Transverse colon (tissue), 4 donors: Measurements from ENCODE around the gene CYGB. TPM values are rescaled to one million over a fixed set of nuclear protein-coding genes. Genes with fewer than 3 reads are reported as not detected.

Experiments
- DNase-seq: peaks from one replicate; pipeline ENCODE4 v3.0.0-alpha.2; 2019
- H3K27ac ChIP-seq, 4 donors: fragments of 200-600 bp; sonication (generic); 2 replicates each; pipeline ENCODE4 v1.5.1; 2016 to 2018; ENCODE audit warnings: inconsistent platforms in 4 of 4
- H3K27me3 ChIP-seq: fragments of 200-600 bp; sonication (generic); 2 replicates; pipeline ENCODE4 v1.5.1; 2017; ENCODE audit warnings: inconsistent platforms
- H3K36me3 ChIP-seq, 4 donors: fragments of 200-600 bp; sonication (generic); 2 replicates each; pipeline ENCODE4 v1.5.1; 2017 to 2019; ENCODE audit warnings: inconsistent platforms in 4 of 4
- H3K4me1 ChIP-seq, 4 donors: fragments of 200-600 bp; sonication (generic); 2 replicates each; pipeline ENCODE4 v1.5.1; 2017 to 2020; ENCODE audit warnings: inconsistent platforms in 4 of 4
- H3K4me3 ChIP-seq, 4 donors: fragments of 200-600 bp; sonication (generic); 1 replicate in 1 of 4; 2 replicates in 3 of 4; pipeline versions ENCODE4 v1.5.1 to v1.6.1; 2017 to 2019; ENCODE audit warnings: inconsistent platforms in 4 of 4
- H3K9me3 ChIP-seq, 2 donors: fragments of 200-600 bp; sonication (generic); 2 replicates each; pipeline ENCODE4 v1.5.1; 2017 to 2019; ENCODE audit warnings: inconsistent platforms in 2 of 2
- CTCF ChIP-seq, 5 experiments: fragments of 200-600 bp in 3 of 5; fragments of 450-650 bp in 2 of 5; sonication (generic) in 3 of 5; IDR thresholded peaks; 1 replicate in 2 of 5; 2 replicates in 3 of 5; pipeline ENCODE4 v1.5.1; 2016 to 2017; ENCODE audit warnings: antibody characterized with exemption in 5 of 5, inconsistent platforms in 3 of 5, mild to moderate bottlenecking in 2 of 5, moderate library complexity in 1 of 5
- EP300 ChIP-seq: sonication (generic); formaldehyde crosslinking; IDR thresholded peaks from one replicate; pipeline ENCODE4 v1.6.1; 2017; ENCODE audit warnings: antibody characterized with exemption, low read depth
- POLR2A ChIP-seq: fragments of 450-650 bp; IDR thresholded peaks from one replicate; pipeline ENCODE4 v1.6.1; 2016; ENCODE audit warnings: antibody characterized with exemption, mild to moderate bottlenecking, moderate library complexity
- POLR2AphosphoS5 ChIP-seq, 3 donors: sonication (generic); formaldehyde crosslinking; IDR thresholded peaks; one replicate each; pipeline ENCODE4 v1.6.1; 2016; ENCODE audit warnings: antibody characterized with exemption in 3 of 3
- WGBS, 2 donors: methylation state at CpG; one replicate each; pipeline ENCODE4 v1.1.5; 2018; ENCODE audit warnings: low coverage in 1 of 2; 5-methylcytosine and 5-hydroxymethylcytosine counted together
- in situ Hi-C, 4 donors: fragments of 200-750 bp; cut with MboI; loops; one replicate each; pipeline versions ENCODE4 v1.15.0 to v1.15.1; 2017; ENCODE audit warnings: low sequenced_read_pairs in 3 of 4, low pct_ligation_motif_present in 1 of 4, low pct_unique_long_range_greater_than_20kb in 1 of 4
- intact Hi-C: fragments of 100-400 bp; cut with DNase I; formaldehyde crosslinking; loops from one replicate; pipeline ENCODE4 v1.15.1; 2023; ENCODE audit warnings: low total_unique reads
- total RNA-seq, 4 donors: library from RNA; depleted of rRNA; stranded (reverse); fragments of >200 nt; gene quantifications; one replicate each; pipeline ENCODE4 v1.1.0, GENCODE V29; 2016

Gene CYGB
- total RNA-seq, 4 donors from 2014 or later = 7.5 to 20.1 (median 11.3) TPM

- Histone ChIP-seq H3K36me3 (no peaks in the 10 kb centered on the region), H3K9me3 (no peaks in the 10 kb centered on the region), H3K4me1 (no peaks in the 10 kb centered on the region), H3K27me3 (no peaks in the 10 kb centered on the region), H3K4me3 (no peak overlapping the region), H3K27ac (peak overlapping the region in 1 of 4 donors; percentile 43)
- TF ChIP-seq POLR2A = no peak
- no peak for TF ChIP-seq EP300
- TF ChIP-seq POLR2AphosphoS5 (IDR thresholded peaks at IDR 0.05) = no peak
- no peak for TF ChIP-seq CTCF (IDR thresholded peaks at IDR 0.05)
- in situ Hi-C loops = no loop called here
- intact Hi-C loops = no loop called here
- 74% methylated on average over 5 of the region's 5 CpGs; no CpG with 5 or more reads in 1 of the 2 donors for WGBS, 2 donors
- DNase-seq = no peak
These were observed 38.1 kb upstream of the CYGB start for GRCh38 chr17:76575570-76575969.

DNA sequence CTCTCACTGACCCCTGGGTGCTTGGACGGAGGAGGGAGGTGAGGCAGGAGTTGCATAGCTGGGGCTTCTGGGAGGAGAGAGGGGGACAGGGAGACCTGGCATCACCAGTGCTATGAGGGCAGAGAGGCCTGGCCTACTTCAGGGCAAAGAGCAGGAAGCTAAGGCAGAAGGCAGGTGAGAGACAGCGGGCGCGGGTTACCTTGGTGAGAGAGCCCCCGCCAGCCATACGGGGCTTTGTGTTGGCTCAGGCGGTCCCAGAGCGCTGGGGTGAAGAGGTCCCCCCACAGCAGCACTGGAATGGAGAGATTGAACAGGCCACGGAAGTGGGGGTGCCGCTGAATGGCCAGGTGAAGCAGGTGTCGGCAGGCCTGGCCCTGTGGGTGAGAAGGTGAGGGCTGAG, 36.7 kb upstream of the CYGB start:
- Histone ChIP-seq H3K4me3 (no peak overlapping the region), H3K9me3 (no peaks in the 10 kb centered on the region), H3K4me1 (no peaks in the 10 kb centered on the region), H3K27me3 (no peaks in the 10 kb centered on the region), H3K27ac (peak overlapping the region in 1 of 4 donors; percentile 43), H3K36me3 (no peaks in the 10 kb centered on the region)
- no peak for TF ChIP-seq CTCF (IDR thresholded peaks at IDR 0.05)
- no peak for TF ChIP-seq POLR2AphosphoS5 (IDR thresholded peaks at IDR 0.05)
- TF ChIP-seq EP300 = no peak
- TF ChIP-seq POLR2A = no peak
- no peak for DNase-seq
- intact Hi-C loops = no loop called here
- in situ Hi-C loops = no loop called here
- WGBS, 2 donors = 93% methylated on average over 11 of the region's 11 CpGs; no CpG with 5 or more reads in 1 of the 2 donors

DNA sequence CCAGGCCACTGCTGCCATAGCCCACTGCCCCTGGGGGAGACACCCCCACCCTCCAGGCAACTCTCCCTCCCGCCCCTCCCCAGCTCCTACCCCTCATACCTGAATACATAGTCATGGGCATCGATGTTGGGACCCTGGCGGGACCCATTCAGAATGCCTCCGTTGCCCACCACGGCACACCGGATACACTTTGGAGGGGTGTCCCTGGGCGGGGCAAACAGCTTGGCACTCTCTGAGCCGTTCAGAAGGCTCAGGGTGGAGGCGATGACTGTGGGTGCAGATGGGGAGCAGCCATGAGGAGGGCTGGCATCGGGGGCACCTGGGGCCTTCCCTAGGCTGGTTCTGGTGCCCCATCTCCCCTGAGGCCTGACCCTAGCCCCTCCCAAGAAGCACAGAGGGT, 35.6 kb upstream of the CYGB start:
- no peak overlapping the region for H3K4me3 ChIP-seq
- TF ChIP-seq EP300 (no peak), CTCF (IDR thresholded peaks at IDR 0.05) (no peak), POLR2AphosphoS5 (IDR thresholded peaks at IDR 0.05) (no peak), POLR2A (no peak)
- no peaks in the 10 kb centered on the region for H3K27me3 ChIP-seq
- intact Hi-C loops (no loop called here), in situ Hi-C loops (no loop called here)
- DNase-seq = no peak
- no peaks in the 10 kb centered on the region for H3K36me3 ChIP-seq
- H3K27ac ChIP-seq = no peak overlapping the region
- H3K4me1 ChIP-seq = peaks cover 0 to 2% (median 0%) of the 10 kb centered on the region in 4 donors
- WGBS, 2 donors = 92% methylated on average over 6 of the region's 10 CpGs; no CpG with 5 or more reads in 1 of the 2 donors
- no peaks in the 10 kb centered on the region for H3K9me3 ChIP-seq

DNA sequence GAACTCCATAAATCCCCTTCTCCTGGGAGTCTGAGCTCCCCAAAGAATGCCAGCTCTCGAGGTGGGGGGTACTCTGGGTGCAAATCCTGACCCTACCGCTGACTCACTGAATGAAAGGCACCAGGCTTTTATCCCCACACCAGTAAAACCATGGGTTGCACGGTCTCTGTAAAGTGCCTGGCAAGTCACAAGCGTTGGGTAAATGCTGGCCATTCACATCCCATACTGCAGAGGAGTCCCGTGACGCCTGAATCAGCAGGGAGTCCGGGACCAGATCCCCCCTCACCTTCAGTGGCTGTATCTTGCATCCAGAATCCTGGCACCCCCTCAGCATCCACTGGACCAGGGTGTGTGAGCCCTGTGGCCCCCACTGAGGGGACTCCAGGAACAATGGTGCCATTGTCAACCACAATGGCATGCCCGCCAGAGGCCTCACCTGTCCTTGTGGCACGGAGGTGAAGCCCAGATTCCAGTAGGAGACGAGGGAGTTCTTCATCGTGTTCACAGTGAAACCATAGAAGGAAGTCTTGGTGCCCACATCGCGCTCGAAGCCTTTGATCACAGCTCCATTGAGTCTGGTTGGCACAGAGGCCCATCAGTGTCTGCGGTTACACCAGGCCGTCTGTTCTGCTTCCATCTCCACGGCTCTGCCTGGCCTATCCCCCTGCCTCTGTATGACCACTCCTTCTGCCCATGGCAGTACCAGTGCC, 34.8 kb upstream of the CYGB start:
- Histone ChIP-seq H3K9me3 (no peaks in the 10 kb centered on the region), H3K36me3 (no peaks in the 10 kb centered on the region), H3K4me3 (no peak overlapping the region), H3K27me3 (no peaks in the 10 kb centered on the region), H3K27ac (no peak overlapping the region), H3K4me1 (peaks cover 0 to 2% (median 0%) of the 10 kb centered on the region in 4 donors)
- in situ Hi-C loops = no loop called here
- DNase-seq = no peak
- TF ChIP-seq POLR2A (no peak), CTCF (IDR thresholded peaks at IDR 0.05) (no peak), EP300 (no peak), POLR2AphosphoS5 (IDR thresholded peaks at IDR 0.05) (no peak)
- WGBS, 2 donors = 90% methylated on average over 17 of the region's 17 CpGs; no CpG with 5 or more reads in 1 of the 2 donors
- intact Hi-C loops = no loop called here
